Hepatocyte (in vitro differentiated cells): ENCODE measurements around the gene MTG1. TPM values are rescaled to one million over a fixed set of nuclear protein-coding genes. Genes with fewer than 3 reads are reported as not detected.

ENCODE experiments used
- DNase-seq: peaks from one replicate; pipeline ENCODE4 v3.0.0-alpha.2; 2016; ENCODE audit warnings: low spot score
- H2AFZ ChIP-seq: fragments of 200-600 bp; sonication (generic); 2 replicates; pipeline ENCODE4 v1.6.0; 2016; ENCODE audit warnings: antibody characterized with exemption, mild to moderate bottlenecking
- H3K27ac ChIP-seq: fragments of 200-600 bp; sonication (generic); 2 replicates; pipeline ENCODE4 v1.5.1; 2016; ENCODE audit warnings: mild to moderate bottlenecking
- H3K27me3 ChIP-seq: fragments of 200-600 bp; sonication (generic); 2 replicates; pipeline ENCODE4 v1.6.1; 2016
- H3K36me3 ChIP-seq: fragments of 200-600 bp; sonication (generic); replicated peaks from 2 replicates; pipeline ENCODE4 v1.5.1; 2016; ENCODE audit warnings: low read depth; ENCODE audit not compliant: insufficient read depth
- H3K4me1 ChIP-seq: fragments of 200-600 bp; sonication (generic); 2 replicates; pipeline ENCODE4 v1.5.1; 2016; ENCODE audit warnings: mild to moderate bottlenecking, moderate library complexity; ENCODE audit not compliant: insufficient read depth
- H3K4me2 ChIP-seq: fragments of 200-600 bp; sonication (generic); 2 replicates; pipeline ENCODE4 v1.6.0; 2016
- H3K4me3 ChIP-seq: fragments of 200-600 bp; sonication (generic); 2 replicates; pipeline ENCODE4 v1.5.1; 2016; ENCODE audit warnings: mild to moderate bottlenecking
- H3K79me2 ChIP-seq: fragments of 200-600 bp; sonication (generic); 2 replicates; pipeline ENCODE4 v1.6.0; 2017; ENCODE audit warnings: mild to moderate bottlenecking
- H3K9me2 ChIP-seq: fragments of 200-600 bp; sonication (generic); replicated peaks from 2 replicates; pipeline ENCODE4 v1.6.0; 2017; ENCODE audit warnings: mild to moderate bottlenecking; ENCODE audit not compliant: insufficient read depth
- H3K9me3 ChIP-seq: fragments of 200-600 bp; sonication (generic); 2 replicates; pipeline ENCODE4 v1.5.1; 2016; ENCODE audit warnings: low read depth, mild to moderate bottlenecking
- H4K20me1 ChIP-seq: fragments of 200-600 bp; sonication (generic); 2 replicates; pipeline ENCODE4 v1.6.0; 2016; ENCODE audit warnings: mild to moderate bottlenecking; ENCODE audit not compliant: insufficient read depth, poor library complexity, severe bottlenecking
- EZH2 ChIP-seq: fragments of 200-600 bp; sonication (generic); IDR thresholded peaks from 2 replicates; pipeline ENCODE4 v1.6.1; 2016; ENCODE audit warnings: antibody characterized with exemption, mild to moderate bottlenecking, borderline replicate concordance
- EZH2phosphoT487 ChIP-seq: fragments of 200-600 bp; sonication (generic); IDR thresholded peaks from one replicate; pipeline ENCODE4 v1.6.1; 2018; ENCODE audit warnings: antibody characterized with exemption, mild to moderate bottlenecking, low read depth, moderate library complexity; ENCODE audit not compliant: unreplicated experiment, severe bottlenecking
- WGBS: methylation state at CpG from one replicate; pipeline ENCODE4 v1.1.6; 2016; ENCODE audit warnings: low lambda C conversion rate; ENCODE audit errors: missing lambda C conversion rate; 5-methylcytosine and 5-hydroxymethylcytosine counted together
- polyA plus RNA-seq: library from polyadenylated mRNA; unstranded; fragments of >200 nt; fragmentation: Nextera tagmentation; extraction: Ambion mirVana; gene quantifications from 2 replicates; pipeline ENCODE4 v1.2.1, GENCODE V29; 2016
- total RNA-seq: library from RNA; depleted of rRNA; stranded (reverse); fragments of >200 nt; gene quantifications from 2 replicates; pipeline ENCODE4 v1.2.3, GENCODE V29; 2014
- TF ChIP-seq, protein P1 (sequence below): fragments of 200-600 bp; sonication (generic); IDR thresholded peaks from 2 replicates; pipeline ENCODE4 v1.5.1; 2016; ENCODE audit warnings: antibody characterized with exemption, mild to moderate bottlenecking; ENCODE audit not compliant: poor library complexity

The MTG1 gene
- total and polyA plus RNA-seq, 2 experiments from 2014 or later: 53.2 to 154 TPM

- Histone ChIP-seq H2AFZ (no peak overlapping the region), H3K27ac (no peak overlapping the region), H3K4me2 (no peak overlapping the region), H3K27me3 (no peaks in the 10 kb centered on the region), H3K4me3 (no peak overlapping the region), H3K36me3 (no peaks in the 10 kb centered on the region), H3K4me1 (peaks cover 5% of the 10 kb centered on the region), H3K9me3 (no peaks in the 10 kb centered on the region), H3K9me2 (no peaks in the 10 kb centered on the region), H3K79me2 (no peaks in the 10 kb centered on the region), H4K20me1 (no peaks in the 10 kb centered on the region)
- WGBS: 91% methylated on average over 12 of the region's 12 CpGs
- no peak for DNase-seq
- TF ChIP-seq, protein P1, sequence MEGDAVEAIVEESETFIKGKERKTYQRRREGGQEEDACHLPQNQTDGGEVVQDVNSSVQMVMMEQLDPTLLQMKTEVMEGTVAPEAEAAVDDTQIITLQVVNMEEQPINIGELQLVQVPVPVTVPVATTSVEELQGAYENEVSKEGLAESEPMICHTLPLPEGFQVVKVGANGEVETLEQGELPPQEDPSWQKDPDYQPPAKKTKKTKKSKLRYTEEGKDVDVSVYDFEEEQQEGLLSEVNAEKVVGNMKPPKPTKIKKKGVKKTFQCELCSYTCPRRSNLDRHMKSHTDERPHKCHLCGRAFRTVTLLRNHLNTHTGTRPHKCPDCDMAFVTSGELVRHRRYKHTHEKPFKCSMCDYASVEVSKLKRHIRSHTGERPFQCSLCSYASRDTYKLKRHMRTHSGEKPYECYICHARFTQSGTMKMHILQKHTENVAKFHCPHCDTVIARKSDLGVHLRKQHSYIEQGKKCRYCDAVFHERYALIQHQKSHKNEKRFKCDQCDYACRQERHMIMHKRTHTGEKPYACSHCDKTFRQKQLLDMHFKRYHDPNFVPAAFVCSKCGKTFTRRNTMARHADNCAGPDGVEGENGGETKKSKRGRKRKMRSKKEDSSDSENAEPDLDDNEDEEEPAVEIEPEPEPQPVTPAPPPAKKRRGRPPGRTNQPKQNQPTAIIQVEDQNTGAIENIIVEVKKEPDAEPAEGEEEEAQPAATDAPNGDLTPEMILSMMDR: no peak
- TF ChIP-seq EZH2phosphoT487 (no peak), EZH2 (no peak)
Measured at GRCh38 chr10:133350283-133350949, 43.5 kb upstream of the MTG1 start.

GRCh38 chr10:133350950-133351329, 43.0 kb upstream of the MTG1 start:
- no peak for DNase-seq
- Histone ChIP-seq H3K4me3 (no peak overlapping the region), H3K9me3 (no peaks in the 10 kb centered on the region), H3K27ac (no peak overlapping the region), H3K4me1 (peaks cover 5% of the 10 kb centered on the region), H2AFZ (no peak overlapping the region), H3K79me2 (no peaks in the 10 kb centered on the region), H3K9me2 (no peaks in the 10 kb centered on the region), H3K36me3 (no peaks in the 10 kb centered on the region), H4K20me1 (no peaks in the 10 kb centered on the region), H3K27me3 (no peaks in the 10 kb centered on the region), H3K4me2 (no peak overlapping the region)
- no peak for TF ChIP-seq EZH2phosphoT487
- no peak for TF ChIP-seq EZH2
- TF ChIP-seq, protein P1: no peak
- 74% methylated on average over 9 of the region's 13 CpGs for WGBS

DNA sequence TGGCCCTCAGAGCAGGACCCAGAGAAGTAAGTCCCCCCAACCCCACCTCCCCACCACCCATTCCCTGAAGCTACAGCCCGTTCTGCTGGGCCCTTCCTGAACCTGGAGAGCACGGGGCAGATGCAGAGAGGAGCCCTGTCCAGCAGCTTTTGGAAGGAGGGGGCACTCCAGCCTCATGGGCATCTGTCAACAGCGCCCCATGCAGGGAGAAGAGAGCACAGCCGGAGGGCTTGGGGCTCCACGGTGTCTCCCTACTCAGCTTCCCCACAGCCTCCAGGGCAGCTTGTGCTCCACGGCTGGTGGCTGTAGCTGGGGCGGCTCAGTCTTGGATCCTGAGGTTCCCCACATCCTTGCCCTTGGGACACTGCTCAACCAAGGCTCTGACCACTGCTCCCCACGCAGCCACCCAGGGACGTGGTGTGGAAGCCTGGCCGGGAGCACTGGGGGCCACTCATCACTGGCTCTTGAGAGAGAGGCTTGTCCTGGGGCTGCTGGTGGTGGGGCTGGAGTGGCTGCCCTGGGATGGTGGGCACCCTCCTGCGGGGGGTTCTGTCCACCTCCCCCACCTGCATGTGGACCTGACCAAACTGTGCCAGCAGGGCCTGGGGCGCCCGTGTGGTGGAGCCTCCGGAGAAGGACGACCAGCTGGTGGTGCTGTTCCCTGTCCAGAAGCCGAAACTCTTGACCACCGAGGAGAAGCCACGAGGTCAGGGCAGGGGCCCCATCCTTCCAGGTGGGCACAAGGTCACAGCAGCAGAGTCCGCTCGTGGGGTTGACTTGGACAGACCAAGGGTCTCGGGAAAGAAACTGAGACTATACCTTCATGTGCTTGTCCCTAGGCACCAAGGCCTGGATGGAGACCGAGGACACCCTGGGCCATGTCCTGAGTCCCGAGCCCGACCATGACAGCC, 42.3 kb upstream of the MTG1 start:
- H3K9me2 ChIP-seq: no peaks in the 10 kb centered on the region
- H3K27ac ChIP-seq: no peak overlapping the region
- 72% methylated on average over 21 of the region's 24 CpGs for WGBS
- DNase-seq: no peak
- TF ChIP-seq, protein P1: no peak
- TF ChIP-seq EZH2: no peak
- TF ChIP-seq EZH2phosphoT487: no peak
- no peaks in the 10 kb centered on the region for H3K79me2 ChIP-seq
- H4K20me1 ChIP-seq: no peaks in the 10 kb centered on the region
- peaks cover 6% of the 10 kb centered on the region for H3K4me1 ChIP-seq
- no peaks in the 10 kb centered on the region for H3K27me3 ChIP-seq
- H3K4me2 ChIP-seq: no peak overlapping the region
- H3K4me3 ChIP-seq: no peak overlapping the region
- no peak overlapping the region for H2AFZ ChIP-seq
- no peaks in the 10 kb centered on the region for H3K9me3 ChIP-seq
- H3K36me3 ChIP-seq: no peaks in the 10 kb centered on the region
